Common myeloid progenitor, CD34-positive (primary cell): ENCODE measurements around the gene DOCK4.

Source experiments
- CTCF ChIA-PET: fragments of 350-600 bp; sonication (Branson Sonifier 250); formaldehyde crosslinking; loops from one replicate; lab custom pipeline; 2021; ENCODE audit warnings: antibody characterized with exemption; lab: Charles Lee
- POLR2A ChIA-PET: fragments of 350-600 bp; sonication (Branson Sonifier 250); formaldehyde crosslinking; loops from one replicate; lab custom pipeline; 2021; ENCODE audit warnings: antibody characterized with exemption; lab: Charles Lee
- DNase-seq, 3 donors: peaks; one replicate each; pipeline versions ENCODE4 v3.0.0 to v3.0.0-alpha.2; 2013
- H3K27ac ChIP-seq, 2 experiments: 1 replicate in 1 of 2; 2 replicates in 1 of 2; pipeline ENCODE4 v1.7.0; 2013; ENCODE audit warnings: inconsistent platforms in 2 of 2, low read length in 2 of 2, mild to moderate bottlenecking in 2 of 2, low read depth in 1 of 2, moderate library complexity in 1 of 2; ENCODE audit not compliant: severe bottlenecking in 2 of 2, insufficient read depth in 1 of 2, poor library complexity in 1 of 2
- H3K27me3 ChIP-seq, 5 experiments: replicated peaks in 2 of 5; 1 replicate in 3 of 5; 2 replicates in 2 of 5; pipeline versions ENCODE4 v1.6.1 to v1.7.0; 2013; ENCODE audit warnings: low read length in 4 of 5, mild to moderate bottlenecking in 2 of 5, moderate library complexity in 2 of 5, inconsistent platforms in 1 of 5; ENCODE audit not compliant: insufficient read depth in 5 of 5, control insufficient read depth in 4 of 5
- H3K36me3 ChIP-seq, 4 experiments: 1 replicate in 2 of 4; 2 replicates in 2 of 4; pipeline versions ENCODE4 v1.6.1 to v1.7.0; 2013; ENCODE audit warnings: low read length in 3 of 4, control low read depth in 1 of 4, mild to moderate bottlenecking in 1 of 4; ENCODE audit not compliant: control insufficient read depth in 4 of 4, insufficient read depth in 4 of 4
- H3K4me1 ChIP-seq, 4 experiments: 1 replicate in 3 of 4; 2 replicates in 1 of 4; pipeline versions ENCODE4 v1.6.1 to v1.7.1; 2013; ENCODE audit warnings: low read length in 3 of 4, mild to moderate bottlenecking in 3 of 4, control low read depth in 1 of 4, inconsistent platforms in 1 of 4, moderate library complexity in 1 of 4; ENCODE audit not compliant: control insufficient read depth in 4 of 4, insufficient read depth in 4 of 4; ENCODE audit errors: control extremely low read depth in 1 of 4
- H3K4me3 ChIP-seq, 7 experiments: 1 replicate in 4 of 7; 2 replicates in 3 of 7; pipeline versions ENCODE4 v1.5.1 to v1.7.0; 2013; ENCODE audit warnings: mild to moderate bottlenecking in 7 of 7, low read length in 6 of 7, moderate library complexity in 6 of 7, inconsistent platforms in 2 of 7, low read depth in 2 of 7, control low read depth in 1 of 7; ENCODE audit not compliant: insufficient read depth in 4 of 7, control insufficient read depth in 1 of 7; ENCODE audit errors: extremely low read depth in 1 of 7
- H3K9me3 ChIP-seq, 5 experiments: 1 replicate in 4 of 5; 2 replicates in 1 of 5; pipeline versions ENCODE4 v1.6.1 to v1.7.1; 2013; ENCODE audit warnings: low read length in 4 of 5, mild to moderate bottlenecking in 2 of 5, inconsistent platforms in 1 of 5, low read depth in 1 of 5, moderate library complexity in 1 of 5; ENCODE audit not compliant: control insufficient read depth in 4 of 5, insufficient read depth in 2 of 5; ENCODE audit errors: control extremely low read depth in 1 of 5
- WGBS: methylation state at CpG from one replicate; pipeline ENCODE4 v1.1.5; 2013; ENCODE audit not compliant: insufficient coverage; 5-methylcytosine and 5-hydroxymethylcytosine counted together

DOCK4 gene

GRCh38 chr7:112223310-112223709 is 17.1 kb upstream of the DOCK4 start:
- POLR2A ChIA-PET = no interaction called here

GRCh38 chr7:112220877-112221434 is 14.8 kb upstream of the DOCK4 start:
- Histone ChIP-seq H3K4me1 (no peaks in the 10 kb centered on the region), H3K4me3 (no peak overlapping the region), H3K27ac (no peak overlapping the region), H3K9me3 (peaks cover 0 to 5% (median 0%) of the 10 kb centered on the region in 5 experiments), H3K27me3 (no peaks in the 10 kb centered on the region), H3K36me3 (peaks cover 0 to 6% (median 4%) of the 10 kb centered on the region in 4 experiments)
- POLR2A ChIA-PET = no interaction called here
- CTCF ChIA-PET = no interaction called here
- no peak for DNase-seq
- WGBS = 93% methylated on average over 20 of the region's 20 CpGs

More at GRCh38 chr7:112223310-112223709, 17.1 kb upstream of the DOCK4 start:
- Histone ChIP-seq H3K4me3 (no peak overlapping the region), H3K4me1 (no peaks in the 10 kb centered on the region), H3K9me3 (peaks cover 0 to 5% (median 0%) of the 10 kb centered on the region in 5 experiments), H3K27me3 (no peaks in the 10 kb centered on the region), H3K36me3 (peaks cover 0 to 6% (median 4%) of the 10 kb centered on the region in 4 experiments), H3K27ac (no peak overlapping the region)
- CTCF ChIA-PET = interaction anchor here (1.4 kb wide), 1 partner anchor 9 kb away, joined by 4 read pairs; no protein-coding TSS in a partner anchor
- WGBS = 100% methylated on average over 3 of the region's 3 CpGs
- DNase-seq = no peak

DNA sequence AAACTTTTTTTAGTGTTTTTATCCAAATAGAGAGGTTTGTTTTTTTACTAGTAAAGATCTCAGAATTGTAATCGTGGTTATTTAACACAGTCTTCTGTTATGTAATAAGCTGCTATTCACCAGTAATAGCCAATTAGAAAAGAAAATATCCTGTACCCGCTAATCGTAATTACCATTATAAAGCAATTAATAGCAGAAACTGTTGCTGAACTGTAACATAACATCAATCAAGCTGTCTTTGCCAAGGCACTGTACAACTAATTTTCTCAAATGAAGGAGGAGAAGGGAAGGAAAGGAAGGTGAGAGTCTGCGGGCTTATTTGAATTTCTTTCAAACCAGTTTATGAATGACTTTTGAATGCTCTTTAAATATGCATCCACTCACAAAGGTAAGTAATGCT is 9.6 kb upstream of the DOCK4 start:
- POLR2A ChIA-PET = no interaction called here
- Histone ChIP-seq H3K27me3 (no peaks in the 10 kb centered on the region), H3K4me3 (no peak overlapping the region), H3K4me1 (no peaks in the 10 kb centered on the region), H3K9me3 (no peaks in the 10 kb centered on the region), H3K36me3 (no peaks in the 10 kb centered on the region), H3K27ac (no peak overlapping the region)
- WGBS = no CpG with 5 or more reads among the region's 4 CpGs
- CTCF ChIA-PET = interaction anchor here (1.4 kb wide), 1 partner anchor 9 kb away, joined by 4 read pairs; no protein-coding TSS in a partner anchor
- DNase-seq = no peak

DNA sequence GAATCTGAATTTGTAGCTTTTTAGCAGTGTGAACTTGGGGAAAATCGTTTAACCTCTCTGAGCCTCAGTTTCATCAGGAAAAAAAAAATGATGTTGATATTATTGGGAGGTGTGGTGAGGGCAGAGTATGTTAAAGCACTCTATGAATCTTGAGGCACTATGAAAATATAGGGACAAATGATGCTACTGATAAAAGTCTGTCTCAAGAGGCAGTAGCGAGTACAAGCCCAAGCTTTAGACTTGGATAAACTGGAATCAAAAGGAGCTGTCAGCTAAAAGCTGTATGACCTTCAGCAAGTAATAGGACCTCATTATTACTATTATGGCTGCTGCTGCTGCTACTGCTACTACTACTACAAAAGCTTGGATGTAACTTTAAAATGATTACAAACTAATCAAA is 8.7 kb upstream of the DOCK4 start:
- Histone ChIP-seq H3K36me3 (no peaks in the 10 kb centered on the region), H3K27me3 (no peaks in the 10 kb centered on the region), H3K9me3 (no peaks in the 10 kb centered on the region), H3K27ac (no peak overlapping the region), H3K4me3 (no peak overlapping the region), H3K4me1 (no peaks in the 10 kb centered on the region)
- DNase-seq = no peak
- WGBS = 100% methylated on average over 2 of the region's 2 CpGs
- ChIA-PET CTCF (interaction anchor here (1.3 to 1.9 kb wide), 3 partner anchors 8 to 236 kb away, joined by 3 to 8 read pairs (median 4); no protein-coding TSS in a partner anchor), POLR2A (no interaction called here)

DNA sequence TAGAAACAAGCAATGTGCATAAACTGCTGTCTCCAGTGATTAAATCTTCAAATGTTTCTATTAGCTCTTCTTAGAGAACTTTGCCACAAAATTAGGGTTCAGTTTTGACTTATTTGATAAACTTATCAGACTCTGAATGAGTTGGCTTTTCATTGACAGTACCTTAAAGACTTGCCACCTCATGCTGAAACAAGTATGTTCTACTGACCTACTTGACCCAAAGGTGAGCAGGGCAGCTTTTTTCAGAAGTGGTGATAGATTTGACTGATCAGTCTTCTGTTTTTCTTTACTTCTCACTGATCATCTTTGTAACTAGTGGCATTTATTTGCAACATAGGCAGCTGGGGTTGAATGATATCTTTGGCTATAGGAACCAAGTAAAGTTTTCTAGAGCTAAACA is 8.1 kb upstream of the DOCK4 start:
- CTCF ChIA-PET = interaction anchor here (1.3 to 1.9 kb wide), 3 partner anchors 9 to 237 kb away, joined by 3 to 8 read pairs (median 4); no protein-coding TSS in a partner anchor
- H3K9me3 ChIP-seq = no peaks in the 10 kb centered on the region

GRCh38 chr7:112213735-112214134 is 7.5 kb upstream of the DOCK4 start:
- ChIA-PET POLR2A (no interaction called here), CTCF (interaction anchor here (1.9 kb wide), 1 partner anchor 9 kb away, joined by 8 read pairs; no protein-coding TSS in a partner anchor)

More for the DNA sequence above, 8.1 kb upstream of the DOCK4 start:
- no peak overlapping the region for H3K4me3 ChIP-seq
- POLR2A ChIA-PET = no interaction called here
- H3K4me1 ChIP-seq = no peaks in the 10 kb centered on the region
- H3K36me3 ChIP-seq = no peaks in the 10 kb centered on the region
- H3K27me3 ChIP-seq = no peaks in the 10 kb centered on the region
- H3K27ac ChIP-seq = no peak overlapping the region
- DNase-seq = no peak

DNA sequence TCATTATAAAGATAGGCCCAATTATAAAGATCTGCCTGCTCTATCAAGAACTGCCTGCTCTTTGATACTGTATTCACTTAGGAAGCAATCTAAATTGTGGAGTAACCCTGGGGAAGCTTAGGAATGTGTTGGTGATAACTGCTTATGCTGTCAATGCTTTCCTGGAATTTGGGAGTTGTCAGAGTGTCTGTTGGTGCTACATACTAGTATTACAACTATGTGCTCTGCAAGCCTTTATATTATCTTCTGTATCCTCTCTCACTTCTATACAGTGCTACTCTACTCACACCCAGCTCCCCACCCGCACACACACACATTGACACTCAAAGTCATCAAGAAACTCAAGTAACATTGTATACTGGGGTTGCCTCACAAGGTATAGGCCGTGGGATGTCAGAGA is 6.4 kb upstream of the DOCK4 start:
- no peak overlapping the region for H3K27ac ChIP-seq
- WGBS = 100% methylated on average over 1 of the region's 2 CpGs

More at GRCh38 chr7:112213735-112214134, 7.5 kb upstream of the DOCK4 start:
- no peaks in the 10 kb centered on the region for H3K4me1 ChIP-seq
- no peaks in the 10 kb centered on the region for H3K9me3 ChIP-seq
- no peak overlapping the region for H3K4me3 ChIP-seq
- no peaks in the 10 kb centered on the region for H3K27me3 ChIP-seq
- H3K36me3 ChIP-seq = no peaks in the 10 kb centered on the region
- DNase-seq = no peak
- no CpG with 5 or more reads among the region's 1 CpG for WGBS
- H3K27ac ChIP-seq = no peak overlapping the region

More for the DNA sequence above, 6.4 kb upstream of the DOCK4 start:
- no peaks in the 10 kb centered on the region for H3K36me3 ChIP-seq
- ChIA-PET CTCF (no interaction called here), POLR2A (no interaction called here)
- H3K27me3 ChIP-seq = no peaks in the 10 kb centered on the region
- no peak overlapping the region for H3K4me3 ChIP-seq
- no peak for DNase-seq
- no peaks in the 10 kb centered on the region for H3K9me3 ChIP-seq
- peaks cover 0 to 3% (median under 1%) of the 10 kb centered on the region in 4 experiments for H3K4me1 ChIP-seq
